C4-2B (cell line): ENCODE measurements around the gene COBL.

Source experiments
- H3K27ac ChIP-seq: fragments of 450-650 bp; 2 replicates; pipeline ENCODE4 v1.5.1; 2017
- CTCF ChIP-seq: fragments of 450-650 bp; conservative IDR thresholded peaks from 2 replicates; pipeline ENCODE4 v1.5.1; 2017; ENCODE audit warnings: mild to moderate bottlenecking
- ZFX ChIP-seq: fragments of 450-650 bp; IDR thresholded peaks from 2 replicates; pipeline ENCODE4 v1.6.1; 2017

Gene COBL

GRCh38 chr7:51186531-51186930, 130.1 kb downstream of the COBL start:
- no peak overlapping the region for H3K27ac ChIP-seq
- TF ChIP-seq CTCF: no peak
- no peak for TF ChIP-seq ZFX

GRCh38 chr7:51182636-51183166, 133.9 kb downstream of the COBL start:
- no peak for TF ChIP-seq CTCF
- no peak for TF ChIP-seq ZFX
- no peak overlapping the region for H3K27ac ChIP-seq

GRCh38 chr7:51180092-51180491, 136.5 kb downstream of the COBL start:
- H3K27ac ChIP-seq: peak overlapping the region; percentile 40; the same call in 1 of the 2 replicates
- no peak for TF ChIP-seq ZFX
- no peak for TF ChIP-seq CTCF

GRCh38 chr7:51175992-51176388, 140.6 kb downstream of the COBL start:
- no peak overlapping the region for H3K27ac ChIP-seq
- TF ChIP-seq ZFX (no peak), CTCF (no peak)

- TF ChIP-seq ZFX (no peak), CTCF (no peak)
- H3K27ac ChIP-seq: no peak overlapping the region
Observed at GRCh38 chr7:51175316-51175991, 141.2 kb downstream of the COBL start.

GRCh38 chr7:51165337-51165736, 151.3 kb downstream of the COBL start:
- H3K27ac ChIP-seq: no peak overlapping the region
- TF ChIP-seq ZFX (no peak), CTCF (no peak)

GRCh38 chr7:51162724-51163329, 153.8 kb downstream of the COBL start:
- no peak overlapping the region for H3K27ac ChIP-seq
- peak; percentile 91 for TF ChIP-seq CTCF
- TF ChIP-seq ZFX: no peak
